WERI-Rb-1 (cell line): ENCODE data around the gene PRSS50.

ENCODE experiments used
- DNase-seq: peaks from one replicate; pipeline ENCODE4 v3.0.0-alpha.2; 2020
- H3K27ac ChIP-seq: fragments of 250-450 bp; sonication (Bioruptor Pico); 2 replicates; pipeline ENCODE4 v1.5.1; 2020; ENCODE audit warnings: mild to moderate bottlenecking, moderate library complexity
- H3K27me3 ChIP-seq: fragments of 250-450 bp; sonication (Bioruptor Pico); 2 replicates; pipeline ENCODE4 v1.5.1; 2021; ENCODE audit warnings: mild to moderate bottlenecking, low read depth, moderate library complexity; ENCODE audit not compliant: insufficient read depth, severe bottlenecking
- H3K36me3 ChIP-seq: fragments of 250-450 bp; sonication (Bioruptor Pico); 2 replicates; pipeline ENCODE4 v1.5.1; 2020; ENCODE audit warnings: mild to moderate bottlenecking, moderate library complexity
- H3K4me3 ChIP-seq: 2 replicates; pipeline ENCODE4 v1.5.1; 2011; ENCODE audit warnings: low read depth, mild to moderate bottlenecking, control low read depth, low read length
- H3K9me3 ChIP-seq: fragments of 250-450 bp; sonication (Bioruptor Pico); 2 replicates; pipeline ENCODE4 v1.5.1; 2021; ENCODE audit warnings: mild to moderate bottlenecking, moderate library complexity; ENCODE audit not compliant: severe bottlenecking
- TF ChIP-seq, protein P1 (sequence below): IDR thresholded peaks from 2 replicates; pipeline ENCODE4 v1.5.1; 2011; ENCODE audit warnings: low read depth, mild to moderate bottlenecking, control low read depth, inconsistent platforms, low read length

PRSS50 gene

DNA sequence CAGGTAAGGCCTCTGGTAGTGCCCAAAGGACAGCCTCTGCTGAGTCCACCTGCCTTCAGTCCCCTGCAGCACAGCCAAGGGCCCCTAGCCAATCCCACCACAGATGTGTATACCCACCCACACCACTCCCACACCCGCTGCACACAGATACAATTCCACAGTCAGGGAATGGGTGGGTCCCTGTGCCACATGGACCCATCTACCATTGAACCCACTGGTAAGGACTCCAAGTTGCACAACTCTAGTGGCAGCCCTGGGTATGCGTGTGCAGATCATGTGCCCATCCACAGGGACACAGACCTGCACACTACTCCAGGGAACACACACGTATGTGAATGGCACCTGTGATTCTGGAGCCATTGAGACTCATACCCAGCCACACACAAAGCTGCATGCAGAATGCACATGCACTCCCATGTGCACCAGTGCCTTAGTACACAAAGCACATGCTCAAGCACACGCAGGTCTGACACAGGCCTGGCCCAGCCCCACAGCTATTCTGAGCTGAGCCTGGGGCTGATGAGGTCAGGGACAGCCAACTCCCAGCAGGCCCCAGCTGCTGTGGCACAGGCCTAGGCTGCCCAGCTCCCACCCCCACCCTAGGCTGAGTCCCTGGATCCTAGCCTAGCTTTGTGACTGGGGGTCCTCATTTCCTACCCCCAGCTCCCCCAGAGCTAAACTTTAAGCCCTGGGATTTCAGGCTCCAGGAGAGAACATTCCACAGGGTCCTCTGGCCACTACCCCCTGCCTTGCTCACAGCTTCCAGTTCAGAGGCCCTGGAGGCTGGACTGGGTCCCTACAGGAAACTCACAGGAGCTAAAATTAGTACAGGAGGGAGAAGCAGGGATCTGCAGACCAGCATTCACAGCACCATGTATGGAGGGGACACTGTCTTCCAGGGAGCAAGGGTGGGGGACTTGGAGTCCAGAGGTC lies 21.4 kb downstream of the PRSS50 start:
- no peaks in the 10 kb centered on the region for H3K9me3 ChIP-seq
- H3K4me3 ChIP-seq = no peak overlapping the region
- no peaks in the 10 kb centered on the region for H3K27me3 ChIP-seq
- H3K27ac ChIP-seq = no peak overlapping the region
- TF ChIP-seq, protein P1, sequence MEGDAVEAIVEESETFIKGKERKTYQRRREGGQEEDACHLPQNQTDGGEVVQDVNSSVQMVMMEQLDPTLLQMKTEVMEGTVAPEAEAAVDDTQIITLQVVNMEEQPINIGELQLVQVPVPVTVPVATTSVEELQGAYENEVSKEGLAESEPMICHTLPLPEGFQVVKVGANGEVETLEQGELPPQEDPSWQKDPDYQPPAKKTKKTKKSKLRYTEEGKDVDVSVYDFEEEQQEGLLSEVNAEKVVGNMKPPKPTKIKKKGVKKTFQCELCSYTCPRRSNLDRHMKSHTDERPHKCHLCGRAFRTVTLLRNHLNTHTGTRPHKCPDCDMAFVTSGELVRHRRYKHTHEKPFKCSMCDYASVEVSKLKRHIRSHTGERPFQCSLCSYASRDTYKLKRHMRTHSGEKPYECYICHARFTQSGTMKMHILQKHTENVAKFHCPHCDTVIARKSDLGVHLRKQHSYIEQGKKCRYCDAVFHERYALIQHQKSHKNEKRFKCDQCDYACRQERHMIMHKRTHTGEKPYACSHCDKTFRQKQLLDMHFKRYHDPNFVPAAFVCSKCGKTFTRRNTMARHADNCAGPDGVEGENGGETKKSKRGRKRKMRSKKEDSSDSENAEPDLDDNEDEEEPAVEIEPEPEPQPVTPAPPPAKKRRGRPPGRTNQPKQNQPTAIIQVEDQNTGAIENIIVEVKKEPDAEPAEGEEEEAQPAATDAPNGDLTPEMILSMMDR = no peak
- DNase-seq = no peak
- H3K36me3 ChIP-seq = no peaks in the 10 kb centered on the region

DNA sequence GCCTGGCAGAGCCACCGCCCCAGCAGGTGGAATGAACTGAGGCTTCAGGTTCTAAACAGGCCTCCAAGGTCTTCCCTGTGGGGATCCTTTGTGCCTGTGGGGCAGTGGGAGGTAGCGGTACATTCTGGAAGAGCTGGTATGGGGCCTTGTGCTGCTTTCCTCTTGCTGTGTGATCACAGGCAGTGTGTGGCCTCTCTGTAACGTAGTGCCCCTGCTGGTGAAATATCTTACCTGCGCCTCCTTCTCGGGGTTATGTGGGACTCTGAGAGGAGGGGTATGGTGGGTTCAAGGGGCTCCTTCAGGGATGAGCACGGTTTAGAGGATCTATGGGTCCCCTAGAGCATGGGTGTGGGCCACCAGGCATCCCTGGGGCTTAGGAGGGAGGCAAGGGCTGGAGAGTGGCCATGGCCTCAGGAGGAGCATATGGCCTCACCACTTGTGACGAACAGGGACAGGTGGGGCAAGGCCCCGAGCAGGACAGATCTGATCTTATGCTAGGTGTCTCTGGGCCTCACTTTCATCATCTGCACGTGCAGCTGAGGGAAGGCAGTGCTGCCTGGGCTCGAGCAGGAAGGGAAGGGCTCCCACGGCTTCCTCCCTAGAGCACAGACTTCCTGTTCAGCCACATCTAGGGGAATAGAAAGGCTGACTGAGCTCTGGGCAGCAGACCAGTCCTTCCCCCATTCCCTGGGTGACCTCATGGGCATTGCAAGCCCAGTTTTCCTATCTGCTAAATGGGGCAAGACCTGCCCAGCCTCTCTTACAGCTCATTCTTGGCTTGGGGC lies 22.3 kb downstream of the PRSS50 start:
- DNase-seq = peak; percentile 65
- TF ChIP-seq, protein P1 = peak; percentile 63
- H3K9me3 ChIP-seq = no peaks in the 10 kb centered on the region
- no peaks in the 10 kb centered on the region for H3K27me3 ChIP-seq
- H3K36me3 ChIP-seq = no peaks in the 10 kb centered on the region
- H3K27ac ChIP-seq = no peak overlapping the region
- no peak overlapping the region for H3K4me3 ChIP-seq

DNA sequence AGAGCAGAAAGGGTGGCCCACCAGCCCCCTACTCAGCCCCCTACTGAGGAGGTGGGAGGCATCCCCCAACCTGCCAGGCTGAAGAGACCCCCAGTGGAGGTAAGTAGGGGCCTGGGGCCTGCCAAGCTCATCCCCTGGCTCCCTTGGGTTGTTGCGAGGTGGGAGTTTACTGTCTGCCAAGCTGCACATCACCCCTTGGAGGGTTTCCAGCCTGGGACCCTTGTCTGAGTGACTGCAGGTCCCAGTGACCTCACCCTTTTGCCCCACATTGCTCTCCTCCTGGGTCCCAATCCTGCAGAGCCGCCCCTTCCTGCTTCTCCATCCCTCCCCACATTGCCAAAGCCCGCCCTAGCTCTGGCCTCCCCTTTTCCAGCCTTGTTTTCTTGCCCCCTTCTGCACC lies 23.1 kb downstream of the PRSS50 start:
- TF ChIP-seq, protein P1 = no peak
- no peaks in the 10 kb centered on the region for H3K27me3 ChIP-seq
- no peak overlapping the region for H3K4me3 ChIP-seq
- H3K27ac ChIP-seq = no peak overlapping the region
- H3K9me3 ChIP-seq = no peaks in the 10 kb centered on the region
- no peak for DNase-seq
- no peaks in the 10 kb centered on the region for H3K36me3 ChIP-seq

DNA sequence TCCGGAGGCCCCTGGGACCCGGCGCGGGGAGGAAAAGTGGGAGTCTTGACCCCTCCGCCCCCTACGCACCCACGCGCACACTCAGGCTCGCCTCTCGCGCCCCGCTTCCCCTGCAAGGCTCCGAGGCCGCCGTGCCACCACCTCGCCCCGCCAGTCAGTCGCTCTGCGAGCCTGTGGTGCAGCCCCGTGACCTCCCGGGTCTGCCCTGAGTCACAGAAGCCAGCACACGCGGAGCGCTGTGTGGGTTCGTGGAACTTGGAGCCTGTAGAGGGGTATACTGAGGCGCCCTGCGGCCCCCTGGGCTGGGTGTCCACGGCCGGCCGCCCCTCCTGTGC lies 23.8 kb downstream of the PRSS50 start:
- H3K27ac ChIP-seq = no peak overlapping the region
- TF ChIP-seq, protein P1 = no peak
- no peaks in the 10 kb centered on the region for H3K36me3 ChIP-seq
- H3K9me3 ChIP-seq = no peaks in the 10 kb centered on the region
- H3K4me3 ChIP-seq = no peak overlapping the region
- no peak for DNase-seq
- no peaks in the 10 kb centered on the region for H3K27me3 ChIP-seq

DNA sequence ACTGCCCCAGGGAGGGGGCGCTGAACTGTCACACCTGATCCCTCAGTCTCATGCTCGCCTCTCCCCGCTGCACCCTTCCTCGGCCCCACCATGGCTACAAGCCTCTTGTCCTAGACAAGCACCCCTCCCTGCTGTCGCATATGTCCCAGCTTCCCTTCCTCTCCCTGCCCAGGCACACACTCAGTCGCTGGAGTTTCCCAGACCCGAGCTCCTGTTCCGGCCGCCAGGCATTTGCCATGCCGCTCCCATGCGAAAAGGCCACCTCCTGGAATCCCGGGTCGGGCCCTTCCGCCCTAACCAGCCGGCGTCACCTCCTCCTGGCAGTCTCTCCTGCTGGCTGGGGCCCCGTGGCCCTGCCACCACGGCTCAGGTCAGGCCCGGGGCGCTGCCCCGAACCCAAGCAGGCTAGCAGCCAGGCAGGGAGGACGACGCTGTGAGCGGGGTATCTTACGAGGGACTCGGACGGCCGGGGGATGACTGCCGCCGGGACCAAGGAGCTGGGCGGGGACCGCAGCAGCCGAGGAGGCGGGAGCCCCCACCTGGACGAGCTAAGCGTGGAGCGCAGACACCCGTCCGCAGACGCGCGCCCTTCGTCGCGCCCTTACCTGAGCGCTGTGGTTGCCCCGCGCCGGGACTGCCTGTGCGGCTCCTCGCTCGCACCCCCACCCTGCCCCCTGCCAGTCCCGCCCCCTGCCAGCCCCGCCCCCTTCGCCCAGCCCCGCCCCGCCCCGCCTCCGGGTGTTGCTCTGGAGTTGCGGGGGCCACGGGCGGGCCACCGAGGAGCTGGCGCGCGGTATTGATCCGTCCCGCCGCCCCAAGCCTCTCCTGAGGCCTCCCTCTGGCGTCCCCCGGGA lies 24.4 kb downstream of the PRSS50 start, which contains the start of gene ALS2CL:
Gene ALS2CL (minus strand): TSS at position 642 of the 854 bp plus-strand sequence. CDS start 4,239 bp downstream, outside the sequence.
- Histone ChIP-seq H3K4me3 (peak within 1 kb of the TSS; percentile 52), H3K27me3 (no peaks in the 10 kb centered on the region), H3K27ac (no peak within 1 kb of the TSS), H3K36me3 (no peaks in the 10 kb centered on the region), H3K9me3 (no peaks in the 10 kb centered on the region)
- TF ChIP-seq, protein P1 = no peak
- DNase-seq = peak; percentile 32
